Endothelial cell of umbilical vein (primary cell): Measurements from ENCODE around the gene C2CD3. TPM values are rescaled to one million over a fixed set of nuclear protein-coding genes. Genes with fewer than 3 reads are reported as not detected.

Experiments
- BruUV-seq: library from RNA; stranded (reverse); fragments of 400-500 nt; replicated peaks from 2 replicates; lab custom pipeline; 2021; lab: Mats Ljungman, UMichigan
- CTCF ChIA-PET: fragments of 300-600, 350-600 bp; sonication (Branson Sonifier 250); formaldehyde crosslinking; loops from one replicate; lab custom pipeline; 2021; ENCODE audit warnings: antibody characterized with exemption, inconsistent platforms; lab: Charles Lee
- POLR2A ChIA-PET: fragments of 300-600, 350-600 bp; sonication (Branson Sonifier 250); formaldehyde crosslinking; loops from one replicate; lab custom pipeline; 2021; ENCODE audit warnings: antibody characterized with exemption, inconsistent platforms; lab: Charles Lee
- DNase-seq: peaks from one replicate; pipeline ENCODE4 v3.0.0-alpha.2; 2011; ENCODE audit warnings: low read depth, low spot score
- FAIRE-seq: peaks from 2 replicates; lab custom pipeline; 2011; peaks lifted over from hg19 to GRCh38; lab: Jason Lieb, UNC
- H2AFZ ChIP-seq: 2 replicates; pipeline ENCODE4 v1.6.0; 2012; ENCODE audit warnings: low read depth, low read length, control low read depth, inconsistent platforms
- H3K27ac ChIP-seq: 2 replicates; pipeline ENCODE4 v1.5.1; 2011; ENCODE audit warnings: low read depth, mild to moderate bottlenecking, control low read depth, low read length, moderate library complexity; ENCODE audit not compliant: insufficient read depth
- H3K27me3 ChIP-seq, 2 experiments: 2 replicates each; pipeline versions ENCODE4 v1.6.0 to v1.6.1; 2011; ENCODE audit warnings: low read length in 2 of 2, mixed read lengths in 1 of 2; ENCODE audit not compliant: control insufficient read depth in 2 of 2, insufficient read depth in 2 of 2
- H3K36me3 ChIP-seq, 2 experiments: 2 replicates in 1 of 2; 3 replicates in 1 of 2; pipeline ENCODE4 v1.5.1; 2011; ENCODE audit warnings: low read length in 2 of 2, mild to moderate bottlenecking in 1 of 2, moderate library complexity in 1 of 2; ENCODE audit not compliant: control insufficient read depth in 2 of 2, insufficient read depth in 2 of 2; ENCODE audit errors: extremely low read depth in 1 of 2
- H3K4me1 ChIP-seq: 3 replicates; pipeline ENCODE4 v1.5.1; 2011; ENCODE audit warnings: mild to moderate bottlenecking, low read length; ENCODE audit not compliant: control insufficient read depth, insufficient read depth; ENCODE audit errors: extremely low read depth
- H3K4me2 ChIP-seq: 2 replicates; pipeline ENCODE4 v1.6.1; 2011; ENCODE audit warnings: low read length, control low read depth, mixed read lengths; ENCODE audit not compliant: insufficient read depth
- H3K4me3 ChIP-seq, 3 experiments: fragments of 200-600 bp in 1 of 3; sonication (generic), shearing (Covaris generic) in 1 of 3; replicated peaks in 1 of 3; 2 replicates each; pipeline ENCODE4 v1.5.1; 2011 to 2016; ENCODE audit warnings: control low read depth in 3 of 3, low read length in 3 of 3, mild to moderate bottlenecking in 2 of 3, inconsistent platforms in 1 of 3, low read depth in 1 of 3, moderate library complexity in 1 of 3; ENCODE audit not compliant: insufficient read depth in 1 of 3
- H3K79me2 ChIP-seq: 2 replicates; pipeline ENCODE4 v1.6.0; 2012; ENCODE audit warnings: low read length, inconsistent platforms; ENCODE audit not compliant: control insufficient read depth, insufficient read depth
- H3K9ac ChIP-seq: replicated peaks from 2 replicates; pipeline ENCODE3; 2011; ENCODE audit warnings: low read length, control low read depth; ENCODE audit not compliant: insufficient read depth; ENCODE audit errors: extremely low read depth
- H3K9me1 ChIP-seq: replicated peaks from 3 replicates; pipeline ENCODE4 v1.6.0; 2011; ENCODE audit warnings: mild to moderate bottlenecking, low read length; ENCODE audit not compliant: control insufficient read depth, insufficient read depth; ENCODE audit errors: extremely low read depth
- H3K9me3 ChIP-seq: replicated peaks from 2 replicates; pipeline ENCODE4 v1.5.1; 2012; ENCODE audit warnings: low read length, inconsistent platforms; ENCODE audit not compliant: control insufficient read depth, insufficient read depth
- H4K20me1 ChIP-seq: replicated peaks from 2 replicates; pipeline ENCODE3; 2011; ENCODE audit warnings: mild to moderate bottlenecking, low read length; ENCODE audit not compliant: control insufficient read depth, insufficient read depth; ENCODE audit errors: extremely low read depth
- MYC ChIP-seq: IDR thresholded peaks from one replicate; pipeline ENCODE4 v1.6.1; 2011; ENCODE audit warnings: mild to moderate bottlenecking, low read depth, low read length
- POLR2A ChIP-seq: IDR thresholded peaks from 2 replicates; pipeline ENCODE4 v1.6.1; 2012; ENCODE audit warnings: low read depth, mild to moderate bottlenecking, control low read depth, low read length
- POLR2AphosphoS5 ChIP-seq: IDR thresholded peaks from 2 replicates; pipeline ENCODE4 v1.6.1; 2012; ENCODE audit warnings: low read depth, mild to moderate bottlenecking, control low read depth, low read length, moderate library complexity; ENCODE audit not compliant: insufficient read depth
- dilution Hi-C: fragments of 300-500 bp; cut with MboI; formaldehyde crosslinking; loops from one replicate; pipeline ENCODE4 v1.15.0; 2019; ENCODE audit warnings: low sequenced_read_pairs; ENCODE audit not compliant: extremely low pct_ligation_motif_present
- intact Hi-C: fragments of 100-400 bp; cut with micrococcal nuclease; formaldehyde crosslinking; loops from one replicate; pipeline ENCODE4 v1.10.0; 2022
- polyA plus RNA-seq, 4 experiments: library from polyadenylated mRNA; depleted of rRNA in 3 of 4; stranded (reverse) in 3 of 4; unstranded in 1 of 4; fragments of >200 nt; gene quantifications; 2 replicates each; pipeline versions ENCODE4 v1.2.1 to v1.2.3, GENCODE V29; 2011 to 2012; ENCODE audit warnings: missing spikeins in 1 of 4
- total RNA-seq: library from RNA; stranded (reverse); gene quantifications from 2 replicates; pipeline ENCODE4 v1.2.3, GENCODE V29; 2021

C2CD3 gene
- total and polyA plus RNA-seq, 2 donors (not counting 3 experiments of a cell fraction or from before 2014, with no cell fraction given), result 12.9 to 36.6 TPM

GRCh38 chr11:74116719-74117118 lies 54.1 kb downstream of the C2CD3 start:
- no peaks in the 10 kb centered on the region for H3K9me3 ChIP-seq
- no peaks in the 10 kb centered on the region for H4K20me1 ChIP-seq
- DNase-seq (no peak), FAIRE-seq (no peak)
- no peak overlapping the region for H3K9ac ChIP-seq
- no TSS peak for BruUV-seq
- H3K79me2 ChIP-seq, result no peaks in the 10 kb centered on the region
- no peaks in the 10 kb centered on the region for H3K27me3 ChIP-seq
- no peak overlapping the region for H3K4me2 ChIP-seq
- ChIA-PET POLR2A (no interaction called here), CTCF (no interaction called here)
- H2AFZ ChIP-seq, result no peak overlapping the region
- no peak overlapping the region for H3K27ac ChIP-seq
- no peak for TF ChIP-seq MYC
- dilution Hi-C loops (no loop called here), intact Hi-C loops (no loop called here)
- H3K36me3 ChIP-seq, result peaks cover 0 to 8% of the 10 kb centered on the region in 2 experiments
- H3K9me1 ChIP-seq, result no peaks in the 10 kb centered on the region
- H3K4me3 ChIP-seq, result no peak overlapping the region
- H3K4me1 ChIP-seq, result no peaks in the 10 kb centered on the region

- H3K9ac ChIP-seq, result no peak overlapping the region
- H3K36me3 ChIP-seq, result peaks cover 0 to 6% of the 10 kb centered on the region in 2 experiments
- POLR2A ChIA-PET, result no interaction called here
- H2AFZ ChIP-seq, result no peak overlapping the region
- intact Hi-C loops, result no loop called here
- no peaks in the 10 kb centered on the region for H3K9me3 ChIP-seq
- CTCF ChIA-PET, result no interaction called here
- no peak for DNase-seq
- H3K9me1 ChIP-seq, result no peaks in the 10 kb centered on the region
- no peaks in the 10 kb centered on the region for H3K27me3 ChIP-seq
- no peak for FAIRE-seq
- no peak overlapping the region for H3K27ac ChIP-seq
- no peaks in the 10 kb centered on the region for H3K4me1 ChIP-seq
- dilution Hi-C loops, result no loop called here
- no peak overlapping the region for H3K4me2 ChIP-seq
- no peaks in the 10 kb centered on the region for H3K79me2 ChIP-seq
- H3K4me3 ChIP-seq, result no peak overlapping the region
- TF ChIP-seq POLR2AphosphoS5 (no peak), POLR2A (no peak)
- BruUV-seq, result no TSS peak
- no peaks in the 10 kb centered on the region for H4K20me1 ChIP-seq
Measured at GRCh38 chr11:74112877-74113276, 57.9 kb downstream of the C2CD3 start.
